IPS DF 4.7 (cell line): ENCODE measurements around the gene ARHGAP24.
A peak's percentile ranks its signal among the peaks of the same experiment; 100 is the strongest.

Experiments used
- DNase-seq: peaks from one replicate; pipeline ENCODE4 v3.0.0-alpha.2; 2013; ENCODE audit warnings: low spot score; ENCODE audit errors: extremely low read depth

The ARHGAP24 gene

DNA sequence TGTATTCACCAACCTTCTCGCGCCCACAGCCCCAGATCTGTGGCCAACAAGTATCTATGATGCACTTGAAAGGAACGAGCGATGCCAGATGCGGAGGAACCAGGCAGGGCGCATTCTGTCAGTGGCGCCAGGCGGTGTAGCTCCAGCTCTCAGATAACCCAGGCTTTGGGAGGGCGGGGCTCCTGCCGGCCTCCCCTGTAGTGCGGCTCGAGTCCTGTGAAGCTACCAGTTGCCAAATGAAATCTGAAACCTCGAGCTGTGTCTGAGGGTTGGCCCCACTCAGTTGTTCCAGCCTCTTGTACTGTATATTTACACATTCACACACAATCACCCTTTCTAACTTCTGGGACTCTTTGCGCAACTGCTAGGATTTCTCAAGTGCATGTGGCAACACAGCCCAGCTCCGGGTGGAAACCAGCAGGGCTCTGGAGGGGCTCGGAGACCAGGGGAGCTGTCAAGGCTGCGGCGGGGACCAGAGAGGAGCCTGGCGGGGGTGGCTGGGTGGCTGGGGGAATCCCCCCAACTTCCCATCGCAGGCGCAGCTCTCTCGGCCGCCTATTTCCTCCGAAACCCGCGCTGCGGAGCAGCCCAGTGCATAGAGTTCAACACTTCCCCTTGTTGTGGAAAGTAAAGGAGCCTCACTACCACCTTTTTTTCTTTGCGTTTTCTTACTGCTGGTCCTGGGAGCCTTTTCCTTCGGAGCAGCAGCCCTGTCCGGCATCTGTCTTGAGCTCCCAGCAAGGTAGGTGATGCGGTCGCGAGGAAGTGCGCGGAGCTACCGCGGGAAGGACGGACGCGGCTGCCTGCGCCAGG lies at the start of gene ARHGAP24:
Gene ARHGAP24 (plus strand): TSS at position 333 of the 813 bp plus-strand sequence.
- peak; percentile 36 for DNase-seq

DNA sequence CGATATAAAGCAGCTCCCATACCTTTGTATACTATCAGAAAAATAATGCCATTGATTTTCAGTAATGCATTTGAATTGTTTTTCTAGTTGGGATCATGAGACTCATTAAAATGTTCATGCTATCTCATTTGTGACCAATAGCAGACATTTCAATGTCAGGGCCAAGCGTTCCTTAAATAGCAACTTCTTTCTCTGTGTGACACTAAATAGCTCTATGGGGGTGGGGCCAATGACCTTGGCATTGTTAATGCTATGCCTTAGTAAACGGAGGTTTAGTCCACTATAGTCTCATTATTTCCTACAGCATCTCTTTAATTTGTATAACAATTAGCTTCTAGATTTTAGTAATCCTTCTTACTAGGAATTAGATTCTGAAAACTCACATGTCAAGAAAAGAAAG lies 48.6 kb upstream of the ARHGAP24 start:
- no peak for DNase-seq

DNA sequence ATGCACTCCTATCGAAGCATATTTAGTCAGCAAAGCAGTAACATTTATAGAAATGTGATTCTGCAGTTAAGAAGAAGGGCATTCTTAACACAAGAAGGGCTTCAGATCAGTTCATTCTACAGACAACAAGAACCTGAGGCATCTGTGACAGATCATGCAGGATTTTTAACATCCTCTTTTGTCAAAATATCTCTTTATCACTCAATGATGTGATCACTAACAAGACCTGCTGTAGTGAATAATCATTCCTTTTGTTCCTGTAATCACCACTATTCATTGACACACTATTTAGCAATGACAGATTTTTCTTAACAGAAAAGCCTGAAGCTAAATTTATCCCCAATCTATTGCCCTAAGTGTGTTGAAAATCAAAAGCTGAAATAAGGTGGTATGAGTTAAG lies 47.8 kb upstream of the ARHGAP24 start:
- DNase-seq, result no peak

DNA sequence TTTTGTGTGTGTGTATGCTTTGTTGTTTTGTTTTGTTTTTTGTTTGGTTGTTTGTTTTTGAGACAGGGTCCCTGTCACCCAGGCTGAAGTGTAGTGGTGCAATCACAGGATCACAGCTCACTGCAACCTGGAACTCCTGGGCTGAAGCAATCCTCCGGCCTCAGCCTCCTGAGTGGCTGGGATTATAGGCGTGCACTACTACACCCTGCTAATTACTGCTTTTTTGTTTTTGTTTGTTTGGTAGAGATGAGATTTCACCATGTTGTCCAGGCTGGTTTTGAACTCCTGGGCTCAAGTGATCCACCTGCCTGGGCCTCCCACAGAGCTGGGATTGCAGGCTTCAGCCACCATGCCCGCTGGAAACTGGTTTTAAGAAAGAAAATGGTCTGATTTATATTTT lies 44.7 kb upstream of the ARHGAP24 start:
- DNase-seq, result no peak

DNA sequence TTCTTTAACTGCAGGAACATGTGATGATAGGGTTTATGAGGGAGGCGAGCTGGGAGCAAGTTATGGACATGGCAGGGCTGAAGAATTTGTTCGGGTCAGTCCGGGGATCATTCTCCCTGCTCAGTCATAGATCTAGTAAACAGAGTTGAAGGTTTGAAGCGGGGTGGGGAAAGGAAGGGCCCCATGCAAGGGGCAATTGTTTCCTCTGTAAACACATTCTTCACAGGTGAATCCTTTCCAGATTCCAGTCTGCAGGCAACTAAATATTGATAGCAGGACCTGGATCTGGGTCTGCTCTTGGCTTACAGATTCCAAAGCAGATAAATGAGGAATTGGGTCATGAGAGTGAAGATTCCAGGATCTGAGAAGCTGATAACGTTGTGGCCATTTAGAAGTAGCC lies 44.3 kb upstream of the ARHGAP24 start:
- DNase-seq, result no peak

DNA sequence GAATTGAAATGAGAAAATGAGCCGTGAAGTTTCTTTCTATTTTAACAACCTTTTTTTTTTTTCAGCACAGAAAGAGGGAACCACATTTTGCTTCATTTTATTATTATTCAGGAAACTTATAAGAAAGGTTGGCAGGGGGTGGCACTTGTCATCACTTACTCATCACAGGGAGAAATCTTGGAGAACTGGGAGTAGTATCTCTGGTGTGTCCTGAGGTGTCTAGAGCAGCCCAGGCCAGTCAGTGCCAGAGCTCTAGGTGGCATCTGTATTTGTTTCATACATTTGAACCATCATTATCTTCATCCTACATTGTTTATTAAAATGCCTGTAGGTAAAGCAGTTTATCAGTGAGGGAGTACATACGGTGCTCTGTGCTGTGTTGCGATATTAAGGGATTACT lies 43.8 kb upstream of the ARHGAP24 start:
- no peak for DNase-seq

DNA sequence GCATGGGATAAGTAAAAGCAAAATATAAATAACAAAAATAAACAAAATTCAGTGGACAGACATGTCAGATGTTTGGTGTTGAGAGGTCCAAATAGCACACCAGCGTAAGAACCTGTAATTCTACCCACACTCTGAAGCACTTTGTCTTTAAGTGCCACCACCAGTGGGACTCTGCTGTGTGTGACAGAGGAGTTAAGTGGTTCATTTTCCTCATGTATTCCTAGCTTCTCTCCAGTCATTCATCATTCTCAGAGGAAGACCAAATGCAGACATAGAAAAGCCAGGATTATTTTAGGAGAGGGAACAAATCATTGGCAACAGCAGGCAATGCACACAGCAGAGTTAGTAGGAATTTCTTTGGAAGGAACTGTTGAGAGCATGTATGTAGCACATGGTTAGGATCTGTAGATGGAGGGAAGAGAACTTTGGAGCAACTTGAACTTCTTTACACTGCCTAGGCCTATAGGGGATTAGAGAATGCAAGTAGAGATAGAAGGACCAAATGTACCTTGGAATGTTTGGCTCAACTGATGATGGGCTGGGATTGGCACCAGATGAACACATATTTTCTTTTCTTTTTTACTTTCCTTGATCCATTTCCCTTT lies 43.0 kb upstream of the ARHGAP24 start:
- no peak for DNase-seq

- no peak for DNase-seq
These were observed 29.8 kb upstream of the ARHGAP24 start for GRCh38 chr4:85445050-85445639.

GRCh38 chr4:85446141-85446861 lies 28.6 kb upstream of the ARHGAP24 start:
- no peak for DNase-seq

- DNase-seq, result no peak
These were observed 25.8 kb upstream of the ARHGAP24 start for GRCh38 chr4:85448906-85449890.

DNA sequence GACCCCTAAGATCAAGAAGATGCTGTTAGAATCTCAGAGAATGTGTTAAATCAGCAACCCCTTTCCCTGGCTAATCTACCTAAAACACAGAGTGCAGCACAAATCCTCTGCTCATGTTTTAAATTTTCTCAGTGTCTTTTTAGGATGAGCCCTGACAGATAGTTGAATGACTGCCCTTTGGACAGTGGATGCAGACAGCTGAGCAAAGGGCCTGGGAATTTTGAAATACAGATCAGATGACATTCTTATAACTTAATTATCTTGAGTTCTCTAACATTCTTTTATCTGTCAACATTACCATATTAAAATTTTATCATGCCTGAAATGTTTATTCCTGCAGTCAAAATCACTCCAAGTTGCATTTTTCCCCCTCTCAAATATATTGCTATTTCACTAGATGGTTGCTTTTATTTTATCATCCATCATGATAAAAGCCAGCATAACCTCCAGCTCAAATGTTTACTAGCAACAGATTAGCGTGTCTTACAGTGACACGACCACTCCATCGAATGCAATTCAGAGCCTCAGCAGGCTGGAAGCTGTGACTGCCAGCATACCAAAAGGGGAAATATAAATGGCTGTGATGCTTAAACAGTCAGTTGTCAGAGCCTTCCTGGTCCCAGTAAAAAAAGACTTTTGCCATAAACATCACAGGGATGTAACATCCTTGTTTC lies 22.8 kb upstream of the ARHGAP24 start:
- DNase-seq, result no peak

DNA sequence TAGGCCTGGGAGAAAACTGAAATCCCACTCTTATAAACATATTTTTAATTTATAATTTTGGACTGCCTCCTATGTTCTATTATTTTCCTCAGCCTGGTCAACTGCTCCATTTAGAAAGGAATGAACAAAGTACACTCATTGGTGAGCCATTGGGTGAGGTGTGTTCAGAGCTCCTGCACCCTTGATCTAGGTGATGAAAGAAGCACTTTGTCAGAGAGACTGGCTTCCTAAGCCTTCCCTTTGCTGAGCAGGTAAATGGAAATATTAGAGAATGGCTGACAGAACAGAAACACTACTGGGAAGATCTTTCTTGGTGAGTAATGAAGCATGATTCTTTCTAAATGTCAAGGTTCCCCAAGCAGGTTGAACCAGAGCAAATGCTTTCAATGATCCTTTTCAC lies 19.0 kb upstream of the ARHGAP24 start:
- DNase-seq, result no peak

- no peak for DNase-seq
These were observed 17.0 kb upstream of the ARHGAP24 start for GRCh38 chr4:85457752-85458467.

- DNase-seq, result no peak
These were observed 15.2 kb upstream of the ARHGAP24 start for GRCh38 chr4:85459736-85460135.

DNA sequence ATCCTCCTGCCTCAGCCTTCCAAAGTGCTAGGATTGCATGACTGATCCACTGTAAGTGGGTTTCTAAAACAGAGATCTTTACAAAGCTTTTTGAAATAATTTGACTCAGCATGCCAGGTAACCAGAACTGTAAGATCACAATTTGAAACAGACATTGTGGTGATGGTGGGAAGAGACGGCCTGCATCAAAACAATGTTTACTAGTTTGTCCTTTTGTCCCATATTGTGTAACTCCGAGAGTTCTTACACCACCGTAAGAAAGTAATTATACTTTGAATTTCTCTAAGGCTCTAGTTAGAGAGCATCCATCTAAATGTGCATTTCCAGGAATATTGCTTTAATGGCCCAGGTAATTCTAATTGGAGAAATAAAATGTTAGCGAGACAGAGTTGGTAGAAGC lies 594 bp upstream of the ARHGAP24 start:
- DNase-seq, result no peak

DNA sequence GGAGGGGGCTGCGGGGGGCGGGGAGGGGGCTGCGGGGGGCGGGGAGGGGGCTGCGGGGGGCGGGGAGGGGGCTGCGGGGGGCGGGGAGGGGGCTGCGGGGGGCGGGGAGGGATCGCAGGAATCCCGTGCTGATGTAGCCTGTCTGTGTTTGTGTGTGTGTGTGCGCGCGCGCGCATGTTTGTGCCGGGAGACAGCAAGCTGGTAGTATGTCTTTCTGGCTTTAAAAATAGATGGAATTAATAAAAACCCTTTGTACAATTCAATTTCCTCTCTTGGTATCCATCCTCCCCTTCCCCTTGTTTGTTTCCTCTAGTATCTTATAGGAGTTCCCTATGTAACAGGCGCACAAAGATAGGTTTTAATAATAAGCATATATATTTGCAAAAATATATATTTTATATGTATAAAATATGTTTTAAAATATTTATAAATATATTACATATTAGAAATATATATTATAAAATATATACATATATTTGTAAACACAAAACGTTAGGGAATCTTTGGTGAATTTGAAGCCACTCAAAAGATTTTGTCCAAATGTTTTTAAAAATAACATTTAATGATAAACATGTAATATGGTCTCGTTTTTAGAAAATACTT lies 782 bp downstream of the ARHGAP24 start:
- DNase-seq, result no peak

DNA sequence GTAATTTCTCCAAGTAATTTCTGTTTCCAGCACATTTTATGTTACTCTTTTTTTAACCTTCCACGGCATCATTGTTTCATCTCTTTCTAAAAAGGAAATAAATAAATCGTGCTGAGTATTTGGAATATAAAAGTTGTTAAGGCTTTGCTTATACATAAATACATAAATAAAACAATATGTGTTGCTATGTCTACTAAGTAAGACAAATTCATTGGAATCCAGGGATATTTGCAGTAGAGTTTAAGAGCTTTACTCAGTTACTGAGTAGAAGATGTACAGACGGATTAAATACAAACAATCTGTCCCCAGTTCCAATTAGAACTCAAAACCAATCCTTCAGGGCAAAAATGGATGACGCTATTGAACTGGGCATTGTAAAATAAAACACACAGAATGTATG lies 1.4 kb downstream of the ARHGAP24 start:
- DNase-seq, result no peak

GRCh38 chr4:85477534-85477933 lies 2.6 kb downstream of the ARHGAP24 start:
- no peak for DNase-seq

DNA sequence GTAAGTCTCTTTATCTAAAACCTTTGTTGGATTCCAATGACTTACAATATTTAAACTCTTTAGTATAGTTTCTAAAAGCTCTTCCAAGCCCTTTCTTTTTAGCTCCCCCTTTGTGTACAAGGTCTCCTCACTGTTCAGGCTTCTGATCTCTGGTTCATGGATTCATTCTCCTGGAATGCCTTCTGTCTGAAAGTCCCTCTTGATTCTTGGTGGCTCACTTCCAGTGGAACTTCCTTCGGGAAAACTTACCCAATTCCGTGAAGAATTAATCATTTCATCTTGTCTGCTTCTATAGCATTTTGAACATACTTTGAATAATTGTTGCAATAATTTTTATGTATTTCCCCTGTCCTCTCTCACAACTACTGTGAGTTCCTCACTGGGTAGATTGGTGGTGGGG lies 3.6 kb downstream of the ARHGAP24 start:
- no peak for DNase-seq
